IgD-negative memory B cell (primary cell): ENCODE measurements around the gene NUDT7. TPM values are rescaled to one million over a fixed set of nuclear protein-coding genes. Genes with fewer than 3 reads are reported as not detected.

ENCODE experiments used
- H3K27ac Mint-ChIP-seq, 3 donors: one replicate each; pipeline ENCODE4 v1.8.0; 2020 to 2022; ENCODE audit warnings: mild to moderate bottlenecking in 3 of 3, mixed read lengths in 3 of 3, moderate library complexity in 1 of 3
- H3K27me3 Mint-ChIP-seq: one replicate; pipeline ENCODE4 v1.8.0; 2021; ENCODE audit warnings: mixed read lengths
- H3K36me3 Mint-ChIP-seq: one replicate; pipeline ENCODE4 v1.8.0; 2020; ENCODE audit warnings: mild to moderate bottlenecking, mixed read lengths
- H3K4me1 Mint-ChIP-seq, 3 donors: one replicate each; pipeline ENCODE4 v1.8.0; 2020 to 2022; ENCODE audit warnings: mixed read lengths in 3 of 3, mild to moderate bottlenecking in 1 of 3
- H3K4me3 Mint-ChIP-seq, 4 donors: one replicate each; pipeline ENCODE4 v1.8.0; 2020 to 2022; ENCODE audit warnings: mild to moderate bottlenecking in 4 of 4, mixed read lengths in 4 of 4, moderate library complexity in 3 of 4
- H3K9me3 Mint-ChIP-seq, 3 donors: one replicate each; pipeline ENCODE4 v1.8.0; 2020 to 2021; ENCODE audit warnings: mixed read lengths in 3 of 3, mild to moderate bottlenecking in 1 of 3
- polyA plus RNA-seq: library from polyadenylated mRNA; unstranded; fragments of 300-500 nt; fragmentation: Illumina TruSeq; gene quantifications from one replicate; pipeline ENCODE4 v1.2.3, GENCODE V29; 2021

The NUDT7 gene
- polyA plus RNA-seq, 1 donor from 2014 or later = 8.8 TPM

DNA sequence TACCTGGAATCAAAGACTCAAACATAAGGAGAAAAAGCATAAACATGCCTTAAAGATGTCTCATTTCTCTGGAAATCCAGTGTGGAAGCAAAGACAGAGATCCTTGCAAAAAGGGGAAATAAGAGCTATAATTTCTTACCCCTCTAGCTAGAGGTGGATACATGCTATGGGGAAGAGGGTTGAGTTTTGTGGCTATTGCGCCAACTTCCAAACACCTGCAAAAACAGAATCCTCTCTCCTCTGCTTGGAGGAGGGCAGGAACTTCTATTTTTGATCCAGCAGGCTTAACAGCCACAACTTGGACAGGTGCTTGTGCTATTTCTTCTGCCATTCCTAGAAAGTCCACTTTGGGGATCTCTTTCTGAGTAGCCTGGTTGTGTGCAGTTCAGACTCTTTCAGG, 21.5 kb upstream of the NUDT7 start:
- H3K27ac Mint-ChIP-seq = no peak overlapping the region
- no peaks in the 10 kb centered on the region for H3K4me1 Mint-ChIP-seq
- H3K9me3 Mint-ChIP-seq = peaks cover 0 to 7% (median 0%) of the 10 kb centered on the region in 3 donors
- H3K4me3 Mint-ChIP-seq = no peak overlapping the region
- H3K36me3 Mint-ChIP-seq = no peaks in the 10 kb centered on the region
- H3K27me3 Mint-ChIP-seq = peaks cover 3% of the 10 kb centered on the region

DNA sequence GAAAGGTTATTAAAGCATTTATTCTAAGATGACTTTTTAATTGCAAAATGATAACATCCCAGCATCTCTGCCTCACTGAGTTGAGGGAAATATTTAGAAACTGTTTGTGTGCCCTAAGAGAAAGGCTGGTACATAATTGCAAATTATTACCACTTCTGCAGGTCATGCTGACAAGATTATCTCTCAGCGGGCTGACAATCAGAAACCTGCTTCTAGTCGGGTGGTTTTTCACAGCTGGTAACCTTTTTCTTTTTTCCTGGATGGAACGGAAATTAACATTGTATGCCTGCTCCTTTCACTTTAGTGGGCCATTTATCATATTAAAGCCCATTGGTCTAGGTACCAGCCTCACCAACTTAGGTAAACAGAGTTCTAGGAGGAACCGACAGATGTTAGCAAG, 17.0 kb upstream of the NUDT7 start:
- H3K27me3 Mint-ChIP-seq = peaks cover 5% of the 10 kb centered on the region
- H3K9me3 Mint-ChIP-seq = peaks cover 0 to 7% (median 0%) of the 10 kb centered on the region in 3 donors
- H3K36me3 Mint-ChIP-seq = no peaks in the 10 kb centered on the region
- H3K27ac Mint-ChIP-seq = no peak overlapping the region
- H3K4me1 Mint-ChIP-seq = no peaks in the 10 kb centered on the region
- no peak overlapping the region for H3K4me3 Mint-ChIP-seq

DNA sequence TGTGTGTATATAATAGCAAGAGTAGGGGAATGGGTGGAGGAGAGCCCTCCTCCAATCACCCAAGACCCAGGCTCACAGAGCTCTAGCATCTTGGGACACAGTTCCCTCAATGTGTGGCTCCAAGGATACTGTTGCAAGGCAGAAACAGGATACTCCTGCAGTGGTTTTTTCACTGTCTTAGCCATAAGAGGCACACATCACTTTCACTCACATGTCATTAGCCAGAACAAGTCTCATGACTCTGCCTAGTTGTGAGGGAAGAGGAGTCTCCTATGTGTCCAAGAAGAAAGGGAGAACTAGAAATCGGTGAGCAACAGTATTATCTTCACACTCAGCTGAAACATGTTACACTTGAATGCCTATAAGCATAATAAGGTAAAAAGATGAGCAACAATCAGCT, 11.1 kb upstream of the NUDT7 start:
- no peak overlapping the region for H3K27ac Mint-ChIP-seq
- no peaks in the 10 kb centered on the region for H3K36me3 Mint-ChIP-seq
- H3K27me3 Mint-ChIP-seq = peaks cover 4% of the 10 kb centered on the region
- no peaks in the 10 kb centered on the region for H3K9me3 Mint-ChIP-seq
- peaks cover 0 to 3% (median 0%) of the 10 kb centered on the region in 3 donors for H3K4me1 Mint-ChIP-seq
- no peak overlapping the region for H3K4me3 Mint-ChIP-seq

DNA sequence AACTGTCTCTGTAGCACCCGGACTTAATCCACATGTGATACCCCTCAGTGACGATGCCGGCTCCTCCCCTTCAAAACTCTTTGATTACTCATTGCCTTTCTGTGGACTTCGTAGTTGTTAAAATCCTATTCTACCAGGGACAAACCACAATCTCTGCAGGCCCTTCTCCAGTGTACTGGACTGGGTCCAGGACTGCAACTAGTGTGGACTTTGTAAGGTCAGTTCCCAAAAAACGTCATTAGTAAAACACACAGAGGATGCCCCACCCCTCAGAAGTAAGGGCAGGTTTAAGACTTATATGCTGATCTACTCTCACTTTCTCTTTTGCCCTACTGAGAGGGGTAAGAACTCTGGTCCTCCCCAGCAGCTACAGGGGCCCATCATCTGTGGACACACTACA, 10.5 kb upstream of the NUDT7 start:
- Mint-ChIP-seq H3K36me3 (no peaks in the 10 kb centered on the region), H3K4me3 (no peak overlapping the region), H3K27ac (no peak overlapping the region), H3K27me3 (peaks cover 4% of the 10 kb centered on the region), H3K4me1 (peaks cover 0 to 3% (median 0%) of the 10 kb centered on the region in 3 donors), H3K9me3 (no peaks in the 10 kb centered on the region)

DNA sequence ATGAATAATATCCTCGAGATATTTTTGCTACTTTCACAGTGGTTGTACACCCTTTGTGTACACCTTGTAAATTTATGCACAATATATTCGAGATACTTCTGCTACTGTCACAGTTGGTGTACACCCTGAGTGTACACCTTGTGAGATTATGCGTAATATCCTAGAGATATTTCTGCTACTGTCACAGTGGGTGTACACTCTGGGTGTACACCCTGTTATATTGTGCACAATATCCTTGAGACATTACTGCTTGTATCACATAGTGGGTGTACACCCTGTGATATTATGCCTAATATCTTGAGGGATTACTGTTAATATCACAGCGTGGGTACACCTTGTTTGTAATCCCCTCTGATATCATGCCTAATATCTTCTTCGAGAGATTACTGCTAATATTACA, 7.2 kb upstream of the NUDT7 start:
- H3K4me3 Mint-ChIP-seq = no peak overlapping the region
- no peaks in the 10 kb centered on the region for H3K27me3 Mint-ChIP-seq

DNA sequence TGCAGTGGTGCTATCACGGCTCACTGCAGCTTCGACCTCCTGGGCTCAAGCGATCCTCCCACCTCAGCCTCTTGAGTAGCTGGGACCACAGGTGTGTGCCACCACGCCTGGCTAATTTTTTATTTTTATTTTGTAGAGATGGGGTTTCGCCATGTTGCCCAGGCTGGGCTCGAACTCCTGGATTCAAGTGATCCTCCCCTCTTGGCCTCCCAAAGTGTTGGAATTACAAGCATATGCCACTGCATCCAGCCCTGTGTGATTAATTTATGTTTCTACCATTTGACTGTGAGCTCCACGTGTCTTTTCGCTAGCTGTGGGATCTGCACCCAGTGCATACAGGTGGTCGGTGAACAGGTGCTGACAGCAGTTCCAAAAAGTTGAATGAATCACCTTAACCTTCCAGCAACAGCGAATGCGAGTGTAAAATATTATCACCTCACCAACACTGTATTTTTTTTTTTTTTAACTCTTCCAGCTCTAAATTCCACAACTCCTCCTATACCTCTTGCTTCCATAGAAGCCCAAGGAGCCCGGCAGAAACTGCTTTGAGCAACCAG, 484 bp upstream of the NUDT7 start:
- H3K27me3 Mint-ChIP-seq = no peaks in the 10 kb centered on the region
- H3K27ac Mint-ChIP-seq = peak overlapping the region in 2 of 3 donors; percentile 20 to 88
- H3K4me1 Mint-ChIP-seq = peaks cover 0 to 10% (median 9%) of the 10 kb centered on the region in 3 donors
- no peaks in the 10 kb centered on the region for H3K36me3 Mint-ChIP-seq
- no peaks in the 10 kb centered on the region for H3K9me3 Mint-ChIP-seq
- H3K4me3 Mint-ChIP-seq = peak overlapping the region; percentile 84 to 97 (median 94)

More for the DNA sequence above, 7.2 kb upstream of the NUDT7 start:
- Mint-ChIP-seq H3K36me3 (no peaks in the 10 kb centered on the region), H3K9me3 (no peaks in the 10 kb centered on the region), H3K27ac (no peak overlapping the region), H3K4me1 (peaks cover 0 to 3% (median 0%) of the 10 kb centered on the region in 3 donors)

DNA sequence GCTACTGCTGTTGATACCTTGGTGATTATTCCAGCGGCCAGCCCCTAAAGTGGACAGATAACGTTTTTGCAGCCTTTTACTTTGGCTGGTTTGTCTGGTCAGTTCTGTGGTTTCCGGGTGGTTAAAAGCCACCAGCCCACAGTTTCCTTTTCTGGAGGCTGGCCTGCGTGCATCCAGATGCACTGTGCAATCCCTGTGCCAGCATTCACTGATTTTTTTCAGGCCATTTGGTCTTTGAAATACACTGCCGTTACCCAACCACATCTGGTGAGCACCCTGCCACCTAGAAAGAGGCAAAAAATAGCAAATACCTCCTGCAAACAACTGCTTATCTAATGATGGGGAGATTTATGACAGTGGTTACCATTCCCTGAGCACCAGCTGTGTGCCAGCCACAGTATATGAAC, 797 bp downstream of the NUDT7 start:
- Mint-ChIP-seq H3K27me3 (no peaks in the 10 kb centered on the region), H3K27ac (peak overlapping the region; percentile 16 to 53 (median 20)), H3K9me3 (no peaks in the 10 kb centered on the region)

DNA sequence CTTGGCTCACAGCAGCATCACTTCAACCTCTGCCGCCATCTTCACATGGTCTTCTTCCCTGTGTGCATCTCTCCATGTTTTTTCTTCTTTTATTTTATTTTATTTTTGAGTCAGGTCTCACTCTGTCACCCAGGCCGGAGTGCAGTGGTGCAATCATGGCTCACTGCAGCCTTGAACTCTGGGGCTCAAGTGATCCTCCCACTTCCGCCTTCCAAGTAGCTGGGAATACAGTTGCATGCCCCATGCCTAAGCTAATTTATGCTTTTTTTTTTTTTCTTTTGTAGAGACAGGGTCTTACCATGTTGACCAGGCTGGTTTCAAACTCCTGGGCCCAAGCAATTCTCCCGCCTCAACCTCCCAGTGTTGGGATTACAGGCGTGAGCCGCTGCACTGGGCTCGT, 1.9 kb downstream of the NUDT7 start:
- Mint-ChIP-seq H3K27ac (no peak overlapping the region), H3K27me3 (no peaks in the 10 kb centered on the region), H3K36me3 (peaks cover under 1% of the 10 kb centered on the region)

More for the DNA sequence above, 797 bp downstream of the NUDT7 start:
- H3K4me3 Mint-ChIP-seq = peak overlapping the region; percentile 84 to 97 (median 94)
- H3K36me3 Mint-ChIP-seq = no peaks in the 10 kb centered on the region
- H3K4me1 Mint-ChIP-seq = peaks cover 0 to 10% (median 9%) of the 10 kb centered on the region in 3 donors

DNA sequence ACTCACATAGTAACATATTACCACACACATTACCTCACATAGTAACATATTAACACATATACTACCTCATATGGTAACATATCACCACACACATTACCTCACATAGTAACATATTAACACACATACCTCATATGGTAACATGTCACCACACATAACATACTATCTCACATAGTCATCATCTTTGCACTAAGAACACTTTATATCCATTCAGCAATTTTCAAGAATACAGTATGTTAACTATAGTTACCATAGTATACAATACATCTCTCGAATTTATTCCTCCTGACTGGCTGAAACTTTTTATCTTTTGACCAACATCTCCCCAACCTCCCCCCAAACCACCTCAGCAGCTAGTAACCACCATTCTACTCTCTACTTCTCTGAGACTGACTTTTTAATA, 7.6 kb downstream of the NUDT7 start:
- no peaks in the 10 kb centered on the region for H3K27me3 Mint-ChIP-seq
- no peaks in the 10 kb centered on the region for H3K4me1 Mint-ChIP-seq
- peaks cover 0 to 14% (median 7%) of the 10 kb centered on the region in 3 donors for H3K9me3 Mint-ChIP-seq
- no peak overlapping the region for H3K27ac Mint-ChIP-seq
- peaks cover 3% of the 10 kb centered on the region for H3K36me3 Mint-ChIP-seq
- H3K4me3 Mint-ChIP-seq = no peak overlapping the region

More for the DNA sequence above, 1.9 kb downstream of the NUDT7 start:
- Mint-ChIP-seq H3K4me1 (peaks cover 0 to 10% (median 9%) of the 10 kb centered on the region in 3 donors), H3K9me3 (no peaks in the 10 kb centered on the region), H3K4me3 (peak overlapping the region in 3 of 4 donors; percentile 6 to 97 (median 18))

DNA sequence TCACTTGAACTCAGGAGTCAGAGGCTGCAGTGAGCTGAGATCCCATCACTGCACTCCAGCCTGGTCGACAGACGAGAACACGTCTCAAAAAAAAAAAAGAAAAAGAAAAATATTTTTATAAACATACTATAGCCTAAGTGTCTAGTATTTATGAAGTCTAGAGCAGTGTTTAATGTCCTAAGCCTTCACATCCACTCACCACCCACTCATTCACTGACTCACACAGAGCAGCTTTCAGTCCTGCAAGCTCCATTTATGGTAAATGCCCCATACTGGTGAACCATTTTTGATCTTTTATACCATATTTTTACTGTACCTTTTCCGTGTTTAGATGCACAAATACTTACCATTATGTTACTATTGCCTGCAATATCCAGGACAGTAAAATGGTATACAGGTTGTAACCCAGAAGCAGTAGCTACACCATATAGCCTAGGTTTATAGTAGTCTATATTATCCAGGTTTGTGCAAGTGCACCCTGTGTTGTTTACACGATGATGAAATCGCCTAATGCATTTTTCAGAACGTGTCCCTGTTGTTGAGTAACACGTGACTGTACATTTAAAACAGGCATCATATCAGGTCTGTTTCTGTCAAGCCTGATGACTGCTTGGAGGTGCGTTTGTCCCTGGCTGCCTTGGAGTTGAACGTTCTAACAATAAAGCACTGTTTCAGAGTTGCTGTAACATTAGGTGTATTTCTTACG, 10.1 kb downstream of the NUDT7 start:
- H3K27me3 Mint-ChIP-seq = no peaks in the 10 kb centered on the region
- no peaks in the 10 kb centered on the region for H3K4me1 Mint-ChIP-seq
- H3K9me3 Mint-ChIP-seq = peaks cover 0 to 16% (median 7%) of the 10 kb centered on the region in 3 donors
- no peak overlapping the region for H3K27ac Mint-ChIP-seq
- H3K4me3 Mint-ChIP-seq = no peak overlapping the region
- H3K36me3 Mint-ChIP-seq = peaks cover 3% of the 10 kb centered on the region

DNA sequence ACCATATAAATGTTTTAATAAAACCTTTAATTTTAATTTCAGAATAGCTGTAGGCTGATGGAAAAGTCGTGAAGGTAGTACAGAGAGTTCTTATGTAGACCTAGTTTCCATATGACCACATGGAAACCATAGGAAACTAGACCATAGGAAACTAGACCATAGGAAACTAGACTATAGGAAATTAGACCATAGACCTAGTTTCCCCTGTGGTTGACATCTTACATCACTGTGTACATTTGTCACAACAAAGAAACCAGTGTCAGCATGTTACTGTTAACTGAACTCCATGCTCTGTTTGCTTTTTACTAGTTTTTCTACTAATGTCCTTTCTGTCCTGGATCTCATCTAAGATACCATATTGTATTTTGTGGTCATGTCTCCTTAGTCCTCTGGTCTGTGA, 14.6 kb downstream of the NUDT7 start:
- Mint-ChIP-seq H3K27me3 (no peaks in the 10 kb centered on the region), H3K27ac (no peak overlapping the region), H3K36me3 (peaks cover 2% of the 10 kb centered on the region), H3K4me3 (no peak overlapping the region), H3K9me3 (peaks cover 0 to 10% (median 6%) of the 10 kb centered on the region in 3 donors), H3K4me1 (peaks cover 0 to 2% (median 0%) of the 10 kb centered on the region in 3 donors)

DNA sequence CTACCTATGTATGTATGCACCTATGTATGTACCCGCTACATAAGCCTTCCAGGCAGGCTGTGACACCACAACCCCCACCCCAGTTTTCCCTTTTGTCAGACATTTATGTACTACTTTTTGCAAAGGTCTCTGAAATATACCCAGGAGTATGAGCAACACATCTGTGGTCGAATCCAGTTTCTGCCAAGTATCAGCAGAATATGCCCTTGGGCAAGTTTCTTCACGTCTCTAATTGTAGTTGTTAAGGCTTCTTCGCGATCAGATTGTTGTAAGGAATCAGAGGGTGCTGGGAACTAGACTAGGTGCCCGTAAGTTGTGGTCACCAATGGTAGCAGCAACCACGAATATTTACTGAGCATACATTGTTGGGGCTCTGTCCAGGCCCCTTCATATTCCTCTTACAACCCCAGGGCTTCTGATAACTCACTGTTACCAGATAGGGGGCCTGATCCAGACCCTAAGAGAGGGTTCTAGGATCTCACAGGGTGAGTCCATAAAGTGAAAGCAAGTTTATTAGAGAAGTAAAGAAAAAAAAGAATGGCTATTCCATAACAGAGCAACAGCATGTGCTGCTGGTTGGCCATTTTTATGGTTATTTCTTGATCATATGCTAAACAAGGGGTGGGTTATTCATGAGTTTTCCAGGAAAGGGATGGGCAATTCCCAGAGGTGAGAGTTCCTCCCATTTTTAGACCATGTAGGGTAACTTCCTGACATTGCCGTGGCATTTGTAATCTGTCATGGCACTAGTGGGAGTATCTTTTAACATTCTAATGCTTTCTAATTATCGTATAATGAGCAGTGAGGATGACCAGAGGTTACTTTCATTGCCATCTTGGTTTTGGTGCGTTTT, 16.6 kb downstream of the NUDT7 start:
- Mint-ChIP-seq H3K4me3 (no peak overlapping the region), H3K4me1 (peaks cover 0 to 2% (median 0%) of the 10 kb centered on the region in 3 donors), H3K27me3 (no peaks in the 10 kb centered on the region), H3K36me3 (no peaks in the 10 kb centered on the region), H3K9me3 (peaks cover 0 to 7% (median 6%) of the 10 kb centered on the region in 3 donors), H3K27ac (no peak overlapping the region)

DNA sequence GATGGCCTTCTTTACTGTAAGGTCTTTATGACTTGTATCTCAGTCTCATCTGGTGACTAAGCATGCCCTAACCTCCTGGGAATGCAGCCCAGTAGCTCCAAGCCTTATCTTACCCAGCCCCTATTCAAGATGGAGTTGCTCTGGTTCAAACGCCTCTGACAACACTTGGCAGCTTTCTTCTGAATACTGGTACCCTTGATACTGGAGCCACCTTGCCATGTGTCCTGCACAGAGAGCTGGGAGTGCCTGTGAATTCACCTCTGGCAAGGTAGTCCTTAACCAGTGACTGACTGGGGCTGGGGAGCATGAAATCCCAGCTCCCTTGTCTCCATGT, 17.2 kb downstream of the NUDT7 start:
- H3K9me3 Mint-ChIP-seq = peaks cover 0 to 5% (median 4%) of the 10 kb centered on the region in 3 donors
- no peak overlapping the region for H3K4me3 Mint-ChIP-seq
- peaks cover 0 to 2% (median 0%) of the 10 kb centered on the region in 3 donors for H3K4me1 Mint-ChIP-seq
- no peak overlapping the region for H3K27ac Mint-ChIP-seq
- H3K36me3 Mint-ChIP-seq = no peaks in the 10 kb centered on the region
- no peaks in the 10 kb centered on the region for H3K27me3 Mint-ChIP-seq

DNA sequence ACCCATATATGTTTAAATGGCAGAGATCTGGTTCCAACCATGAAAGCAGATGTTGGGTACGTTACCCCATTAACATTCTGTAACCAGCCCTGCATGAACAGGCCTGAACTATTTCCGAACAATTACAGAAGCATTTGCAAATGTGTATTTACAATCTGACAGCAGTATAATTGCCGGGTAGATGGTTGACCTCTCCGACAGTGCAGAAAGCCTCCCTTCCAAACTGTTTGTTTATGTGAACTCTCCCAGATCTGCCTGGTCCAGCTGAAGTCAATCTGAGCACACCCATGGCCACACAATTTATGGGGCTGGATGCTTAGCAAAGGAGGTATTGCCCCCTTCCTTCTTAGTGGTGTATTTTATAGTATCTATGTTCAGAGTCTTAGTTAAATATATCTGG, 21.8 kb downstream of the NUDT7 start:
- Mint-ChIP-seq H3K27ac (no peak overlapping the region), H3K4me1 (no peaks in the 10 kb centered on the region), H3K36me3 (no peaks in the 10 kb centered on the region), H3K4me3 (no peak overlapping the region), H3K9me3 (peaks cover 0 to 3% (median 0%) of the 10 kb centered on the region in 3 donors), H3K27me3 (peaks cover 6% of the 10 kb centered on the region)

DNA sequence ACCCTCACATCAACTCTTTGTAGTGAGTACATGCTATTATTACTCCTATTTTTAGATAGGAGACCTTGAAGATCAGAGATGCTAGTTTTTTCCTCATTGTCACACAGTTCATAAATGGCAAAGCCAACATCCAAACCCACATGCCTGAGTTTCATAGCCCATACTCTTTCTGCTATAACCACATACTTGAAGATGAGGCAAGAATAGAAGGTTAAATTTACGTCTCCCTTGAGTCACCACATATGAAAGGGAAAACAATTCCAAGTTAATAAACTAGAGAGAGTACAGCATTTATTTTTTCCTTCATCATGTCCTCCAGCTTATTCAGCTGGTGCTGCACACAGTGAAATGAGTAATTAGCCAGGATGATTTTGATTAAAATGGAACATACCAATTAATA, 23.7 kb downstream of the NUDT7 start:
- Mint-ChIP-seq H3K36me3 (no peaks in the 10 kb centered on the region), H3K4me1 (no peaks in the 10 kb centered on the region), H3K9me3 (no peaks in the 10 kb centered on the region), H3K4me3 (no peak overlapping the region), H3K27me3 (peaks cover 8% of the 10 kb centered on the region), H3K27ac (no peak overlapping the region)
